ENCODE results near the gene SGSH.

GRCh38 chr17:80260791-80261158, 40.6 kb upstream of the SGSH start, which contains the start of gene RNF213:
- TF ChIP-seq EZH2 (IDR thresholded peaks at IDR 0.05; ENCODE audit: insufficient read depth, low read length) (no peak), CTCF (IDR thresholded peaks at IDR 0.05; ENCODE audit: insufficient read depth, low read depth, low read length) (no peak)
